ENCODE results near the gene NEB.
"Not testable (repeated sequence)": the region's sequence is repeated elsewhere in the genome, so short reads cannot be mapped to it uniquely, and the experiment has no call there.

NEB gene

DNA sequence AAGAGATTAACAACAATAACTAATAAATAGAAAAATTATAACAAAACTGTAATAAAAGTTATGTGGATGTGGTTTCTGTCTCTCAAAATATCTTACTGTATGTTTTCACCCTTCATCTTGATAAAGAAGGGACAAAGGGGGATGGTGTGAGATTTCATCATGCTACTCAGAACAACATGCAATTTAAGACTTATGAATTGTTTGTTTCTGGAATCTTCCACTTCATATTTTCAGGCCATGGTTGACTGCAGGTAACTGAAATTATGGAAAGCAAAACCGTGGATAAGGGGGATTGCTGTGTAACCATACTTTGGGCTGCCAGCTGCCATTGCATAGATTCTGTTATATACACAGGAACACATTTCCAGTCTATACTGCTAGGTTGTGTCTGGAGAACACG is 45.6 kb downstream of the NEB start:
- no peak for DNase-seq

- no peak for DNase-seq
These were observed 51.7 kb downstream of the NEB start for GRCh38 chr2:151682459-151683003.

GRCh38 chr2:151681051-151681450 is 53.2 kb downstream of the NEB start:
- DNase-seq = no peak

GRCh38 chr2:151679994-151680393 is 54.3 kb downstream of the NEB start:
- no peak for DNase-seq

DNA sequence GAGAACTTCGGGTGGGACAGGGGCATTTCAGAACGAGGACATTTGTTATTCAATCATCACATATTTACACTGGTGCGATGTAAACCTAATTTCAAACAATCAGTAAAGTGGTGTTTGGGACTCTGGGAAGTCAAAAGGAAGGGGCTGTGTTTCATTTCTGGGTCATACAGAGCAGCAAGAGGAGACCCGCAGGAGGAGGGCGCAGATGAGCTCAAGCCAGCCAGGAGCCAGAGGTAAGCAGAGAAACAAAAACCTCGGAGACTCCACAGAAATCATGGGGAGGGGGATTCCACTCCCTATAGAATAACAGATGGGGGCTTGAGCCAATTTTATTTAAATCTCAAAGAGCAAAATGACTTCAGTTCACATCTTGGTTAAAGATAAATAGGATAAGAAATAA is 55.4 kb downstream of the NEB start:
- DNase-seq = no peak

DNA sequence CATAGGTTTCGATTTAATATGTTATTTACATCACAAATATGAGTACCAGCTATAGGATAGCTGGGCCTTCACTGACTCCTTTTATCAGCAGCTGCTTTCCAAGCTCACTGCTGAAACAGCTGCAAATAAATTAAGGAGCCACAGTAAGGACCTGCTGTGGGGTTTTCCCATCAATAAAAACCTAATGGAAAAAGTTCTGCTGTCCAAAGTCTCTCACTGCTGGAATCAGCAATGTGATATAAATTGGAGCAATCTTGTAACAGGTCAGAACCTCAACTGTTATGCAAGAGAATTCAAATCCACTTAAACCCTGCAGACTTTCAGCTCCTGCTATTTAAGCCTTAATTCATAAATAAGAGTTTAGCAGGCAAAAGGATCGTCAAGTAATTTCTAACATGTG is 61.3 kb downstream of the NEB start:
- no peak for DNase-seq

DNA sequence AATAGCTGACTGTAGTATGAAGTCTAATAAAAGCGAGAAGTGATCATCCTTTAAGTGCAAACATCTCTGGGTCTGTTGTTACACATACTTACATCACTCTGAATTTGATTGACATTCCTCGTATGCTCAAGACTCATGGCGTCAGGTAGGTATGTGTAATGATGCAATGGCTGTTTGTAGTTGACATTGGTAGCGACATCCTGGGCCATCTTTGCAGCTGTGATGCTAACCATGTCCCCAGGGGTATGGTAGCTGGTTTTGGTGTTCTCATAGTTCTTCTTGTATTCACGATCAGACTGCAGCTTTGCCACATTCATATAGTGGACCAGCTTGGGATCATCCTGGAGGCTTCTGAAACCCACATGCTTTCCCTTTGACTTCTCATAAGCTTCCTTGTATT is 62.0 kb downstream of the NEB start:
- DNase-seq = no peak

- no peak for DNase-seq
These were observed 63.3 kb downstream of the NEB start for GRCh38 chr2:151670846-151671597.

- no peak for DNase-seq
These were observed 63.9 kb downstream of the NEB start for GRCh38 chr2:151670346-151670745.

DNA sequence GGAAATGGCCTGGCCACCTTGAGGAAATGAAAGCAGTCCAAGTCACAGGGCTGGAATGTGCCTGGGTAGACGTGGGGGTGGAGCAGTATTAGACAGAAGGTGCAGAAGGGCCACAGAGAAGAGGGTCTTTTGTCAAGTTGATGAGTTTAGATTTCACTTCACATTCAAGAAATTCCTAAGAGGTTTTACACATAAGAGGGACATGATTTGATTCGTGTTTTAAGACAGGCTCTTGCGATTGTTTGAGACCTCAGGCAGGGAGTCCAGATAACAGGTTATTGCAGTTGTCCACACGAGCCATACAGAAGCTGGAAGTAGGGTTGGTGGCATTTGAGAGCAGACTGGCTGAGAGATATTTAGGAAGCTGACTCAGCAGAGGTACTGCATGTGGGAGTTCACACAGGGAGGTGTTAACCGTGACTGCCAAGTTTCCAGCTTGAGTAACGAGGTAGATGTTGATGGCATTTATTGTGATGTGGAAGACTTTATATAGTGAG is 64.6 kb downstream of the NEB start:
- DNase-seq = no peak

- no peak for DNase-seq
These were observed 65.5 kb downstream of the NEB start for GRCh38 chr2:151668737-151669136.

- no peak for DNase-seq
These were observed 68.3 kb downstream of the NEB start for GRCh38 chr2:151665959-151666358.

DNA sequence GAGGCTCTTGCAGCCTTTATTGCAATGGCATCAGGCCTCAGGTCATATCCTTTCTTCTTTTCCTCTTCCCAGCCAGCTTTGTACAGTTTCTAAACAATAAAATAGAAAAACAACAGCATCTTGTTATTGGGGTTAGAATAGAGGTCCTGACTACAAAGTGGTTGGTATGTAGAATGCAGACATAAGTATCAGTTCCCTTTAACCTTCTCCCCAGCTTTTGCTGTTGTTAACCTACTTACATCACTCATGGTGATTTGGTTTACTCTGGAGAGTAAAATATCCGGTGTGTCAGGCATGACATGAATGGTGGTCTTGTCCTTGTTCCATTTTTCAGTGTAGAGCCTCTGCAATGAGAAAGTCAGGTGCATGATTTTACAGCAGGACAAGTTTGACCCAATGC is 69.8 kb downstream of the NEB start:
- DNase-seq = no peak

DNA sequence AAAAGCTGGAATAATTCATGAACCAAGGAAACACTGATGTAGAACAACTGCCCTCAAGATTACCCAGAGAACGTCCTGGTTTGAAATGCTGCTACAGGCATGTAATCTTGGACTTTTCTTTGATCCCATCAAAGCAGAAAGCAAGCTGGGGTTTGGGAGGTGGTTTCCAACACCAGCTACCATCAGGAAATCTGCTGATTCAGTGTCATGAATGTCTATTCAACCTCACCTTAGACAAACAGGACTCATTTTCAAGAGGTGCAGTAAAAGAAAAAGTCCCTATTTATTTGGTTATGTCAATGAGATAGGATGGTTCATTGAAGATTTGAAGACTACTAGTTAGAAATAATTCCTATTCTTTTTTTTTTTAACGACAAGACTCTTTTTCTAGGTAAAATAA is 72.7 kb downstream of the NEB start:
- no peak for DNase-seq

DNA sequence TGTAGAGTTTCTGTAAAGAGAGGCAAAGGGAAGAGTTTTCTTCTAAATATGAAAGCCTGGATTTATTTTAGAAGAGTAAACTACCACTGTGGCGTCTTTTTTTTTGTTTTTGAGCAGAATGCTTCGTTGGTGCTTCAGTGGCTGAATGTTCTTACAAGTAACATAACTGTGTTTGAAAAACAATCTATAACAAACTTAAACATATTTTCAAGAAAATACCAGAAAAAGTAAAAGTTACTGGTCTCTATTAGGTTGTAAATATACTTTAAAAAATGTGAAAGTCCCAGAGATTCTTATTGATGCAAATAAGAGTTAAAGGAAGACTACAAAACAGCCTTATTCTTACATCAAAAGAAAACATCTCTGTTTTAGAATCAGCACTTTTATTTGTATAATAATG is 76.2 kb downstream of the NEB start:
- DNase-seq = no peak

DNA sequence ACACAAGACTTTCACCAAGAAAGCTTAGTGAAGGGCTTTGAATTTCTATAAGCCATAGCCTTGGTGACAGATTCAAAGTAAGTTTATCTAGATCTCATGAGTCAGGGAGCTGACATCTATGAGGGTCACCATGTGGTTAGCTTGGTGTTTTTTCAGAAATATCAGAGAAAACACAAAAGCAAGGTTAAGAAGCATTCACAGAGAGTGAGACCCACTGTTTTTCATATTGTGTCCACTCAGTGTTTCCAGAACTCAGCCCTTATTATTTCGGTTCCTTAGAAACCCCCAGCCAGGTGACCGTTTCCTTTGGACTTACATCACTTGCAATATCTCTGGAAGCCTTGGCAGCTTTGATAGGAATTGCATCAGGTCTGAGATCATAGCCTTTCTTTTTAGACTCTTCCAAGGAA is 76.6 kb downstream of the NEB start:
- no peak for DNase-seq

GRCh38 chr2:151655663-151656398 is 78.4 kb downstream of the NEB start:
- no peak for DNase-seq

GRCh38 chr2:151654891-151655290 is 79.4 kb downstream of the NEB start:
- DNase-seq = no peak

GRCh38 chr2:151654085-151654484 is 80.2 kb downstream of the NEB start:
- no peak for DNase-seq

DNA sequence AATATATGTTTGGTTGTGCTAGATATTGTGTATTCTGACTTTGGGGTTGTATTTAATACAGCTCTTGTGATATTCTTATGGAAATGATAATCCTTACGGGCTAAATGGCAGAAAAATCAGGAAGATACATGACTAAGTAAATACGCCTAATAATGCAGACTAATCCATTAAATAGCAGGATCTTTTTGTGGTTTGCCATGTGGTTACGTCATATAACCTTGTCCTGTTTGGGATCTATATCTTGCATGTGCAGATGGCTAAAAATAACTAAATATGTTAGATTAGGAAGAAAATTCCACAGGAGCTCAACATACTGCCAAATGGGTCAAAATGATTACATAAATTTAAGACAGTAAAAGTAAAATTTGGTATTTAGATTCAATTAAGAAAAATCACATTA is 83.0 kb downstream of the NEB start:
- DNase-seq = no peak

DNA sequence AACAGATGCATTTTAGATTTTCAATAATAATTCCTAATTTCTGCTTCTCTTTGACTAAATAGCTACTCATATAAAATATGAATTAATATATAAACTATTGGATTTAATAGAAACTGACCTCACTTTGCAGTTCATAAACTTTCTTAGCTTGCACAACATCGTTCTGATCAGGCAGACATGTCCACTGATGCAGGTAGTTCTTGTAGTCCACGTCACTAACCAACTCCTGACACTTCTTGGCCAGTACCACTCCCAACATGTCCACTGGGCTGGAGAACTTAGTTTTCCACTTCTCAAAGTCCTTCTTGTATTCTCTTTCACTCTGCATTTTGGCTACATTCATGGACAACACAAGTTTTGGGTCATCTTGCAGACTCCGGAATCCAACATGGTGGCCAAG is 83.8 kb downstream of the NEB start:
- DNase-seq = no peak

- no peak for DNase-seq
These were observed 84.3 kb downstream of the NEB start for GRCh38 chr2:151649966-151650365.

DNA sequence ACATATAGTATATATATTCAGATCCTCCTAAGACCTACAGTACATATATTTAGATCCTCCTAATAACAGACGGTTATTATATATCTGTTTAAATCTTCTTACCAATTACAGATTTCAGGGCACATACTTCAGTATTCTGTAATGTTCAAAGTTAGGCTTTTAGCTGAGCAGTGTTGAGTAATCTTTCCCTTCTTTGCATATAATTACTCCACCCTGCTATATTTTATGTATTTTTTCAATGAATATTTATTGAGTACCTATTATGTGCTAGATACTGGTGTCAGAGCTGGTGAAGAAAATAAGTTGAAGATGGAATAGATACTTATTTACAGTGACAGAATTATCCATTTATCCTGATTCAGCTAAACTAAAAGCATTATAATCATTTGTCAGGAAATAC is 84.9 kb downstream of the NEB start:
- DNase-seq = no peak

DNA sequence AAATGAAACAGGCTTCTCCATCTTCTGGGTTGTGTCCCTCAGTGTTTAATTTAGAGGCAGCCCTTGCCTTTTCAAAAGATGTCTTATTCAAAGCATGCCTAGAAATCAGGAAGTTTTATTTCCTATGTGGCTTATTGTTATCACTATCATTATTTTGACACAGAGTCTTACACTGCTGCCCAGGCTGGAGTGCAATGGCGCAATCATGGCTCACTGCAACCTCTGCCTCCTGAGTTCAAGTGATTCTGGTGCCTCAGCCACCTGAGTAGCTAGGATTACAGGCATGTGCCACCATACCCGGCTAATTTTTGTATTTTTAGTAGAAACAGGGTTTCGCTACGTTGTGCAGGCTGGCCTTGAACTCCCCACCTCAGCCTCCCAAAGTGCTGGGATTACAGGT is 87.8 kb downstream of the NEB start:
- DNase-seq = not testable (repeated sequence)

Measured in NCI-H2029 treated with DMSO at 0.1 percent for 48 hours (cell line).